GM19238 (cell line): ENCODE data around the gene TSPAN2.

Source experiments
- DNase-seq: peaks from one replicate; pipeline ENCODE4 v3.0.0; 2011; ENCODE audit warnings: low spot score; ENCODE audit not compliant: insufficient read length

The TSPAN2 gene

DNA sequence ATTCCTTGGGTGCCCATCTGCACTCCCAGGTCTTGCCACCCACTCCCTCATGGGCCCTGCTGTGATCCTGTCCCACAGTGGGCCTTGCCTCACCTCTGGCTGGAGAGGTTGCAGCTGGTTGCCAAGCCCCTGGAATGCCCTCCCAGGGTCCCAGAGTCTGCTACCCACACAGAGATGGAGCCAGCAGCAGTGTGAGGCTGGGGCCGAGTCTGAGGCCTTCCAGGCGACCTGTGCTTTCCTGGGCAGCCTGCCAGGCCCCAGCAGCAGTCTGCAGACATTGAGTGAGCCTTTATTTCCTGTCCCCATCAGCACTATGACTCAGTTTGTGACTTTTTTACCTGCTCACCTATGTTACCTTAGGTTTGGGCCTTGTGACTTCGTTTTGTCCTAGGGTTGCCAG, 25.0 kb upstream of the TSPAN2 start:
- DNase-seq: no peak

DNA sequence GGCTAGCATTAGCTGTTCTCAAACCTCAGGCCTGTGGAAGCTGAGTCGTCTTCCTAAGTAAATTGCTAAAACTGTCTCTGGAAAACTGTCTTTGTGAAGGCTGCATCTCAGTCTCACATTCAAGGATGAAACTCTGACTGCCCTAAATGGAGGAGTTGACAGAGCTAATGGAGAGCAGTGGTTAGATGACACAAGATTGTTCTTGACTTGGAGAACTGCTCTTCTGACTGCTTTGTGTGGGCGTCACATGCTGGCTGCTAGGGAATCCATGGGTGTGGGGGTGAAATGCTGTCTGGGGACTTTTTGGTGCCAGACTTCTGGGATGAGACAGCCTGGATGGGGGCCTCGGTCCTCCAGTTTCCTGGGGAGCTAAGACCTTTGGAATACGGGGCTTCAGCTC, 24.5 kb upstream of the TSPAN2 start:
- DNase-seq: no peak

DNA sequence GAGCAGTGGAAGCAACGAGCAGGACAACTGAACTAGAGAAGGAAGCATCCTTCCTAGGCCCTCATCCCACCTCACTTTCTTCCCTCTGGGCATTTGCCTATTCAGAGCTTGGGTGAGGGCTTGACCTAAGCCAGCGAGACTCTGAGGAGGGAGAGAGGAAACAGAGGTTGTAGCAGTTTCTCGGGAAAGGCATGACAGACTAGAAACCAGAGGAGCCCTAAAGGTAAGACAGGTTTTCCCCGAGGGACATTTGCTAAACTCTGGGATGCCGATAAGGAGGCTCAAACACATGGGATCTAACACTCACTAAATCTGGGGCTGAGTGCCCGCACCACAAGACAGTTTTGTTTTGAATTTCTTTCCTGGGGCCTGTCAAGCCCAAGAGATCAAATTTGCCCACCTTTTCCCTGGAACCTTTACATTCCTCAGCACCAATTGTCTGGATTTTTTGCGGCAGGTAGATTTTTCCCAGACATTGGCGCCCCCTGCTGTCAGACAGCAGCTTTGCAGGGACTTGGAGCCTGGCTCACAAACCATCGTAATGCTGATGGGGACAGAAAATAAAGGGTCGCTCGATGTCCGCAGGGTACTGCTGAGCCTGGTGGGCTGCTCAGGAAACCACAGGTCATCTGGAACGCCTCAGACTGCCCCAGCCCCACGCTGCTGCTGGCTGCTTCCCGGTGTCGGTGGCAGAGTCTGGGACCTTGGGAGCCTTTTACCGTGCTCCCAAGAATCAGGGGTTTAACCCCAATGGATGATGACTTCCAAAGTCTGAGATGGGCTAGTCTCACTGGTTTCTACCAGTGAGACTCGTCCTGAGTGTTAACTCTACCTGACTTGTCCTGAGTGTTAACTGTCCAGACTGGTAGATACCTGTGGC, 23.4 kb upstream of the TSPAN2 start:
- DNase-seq: no peak

DNA sequence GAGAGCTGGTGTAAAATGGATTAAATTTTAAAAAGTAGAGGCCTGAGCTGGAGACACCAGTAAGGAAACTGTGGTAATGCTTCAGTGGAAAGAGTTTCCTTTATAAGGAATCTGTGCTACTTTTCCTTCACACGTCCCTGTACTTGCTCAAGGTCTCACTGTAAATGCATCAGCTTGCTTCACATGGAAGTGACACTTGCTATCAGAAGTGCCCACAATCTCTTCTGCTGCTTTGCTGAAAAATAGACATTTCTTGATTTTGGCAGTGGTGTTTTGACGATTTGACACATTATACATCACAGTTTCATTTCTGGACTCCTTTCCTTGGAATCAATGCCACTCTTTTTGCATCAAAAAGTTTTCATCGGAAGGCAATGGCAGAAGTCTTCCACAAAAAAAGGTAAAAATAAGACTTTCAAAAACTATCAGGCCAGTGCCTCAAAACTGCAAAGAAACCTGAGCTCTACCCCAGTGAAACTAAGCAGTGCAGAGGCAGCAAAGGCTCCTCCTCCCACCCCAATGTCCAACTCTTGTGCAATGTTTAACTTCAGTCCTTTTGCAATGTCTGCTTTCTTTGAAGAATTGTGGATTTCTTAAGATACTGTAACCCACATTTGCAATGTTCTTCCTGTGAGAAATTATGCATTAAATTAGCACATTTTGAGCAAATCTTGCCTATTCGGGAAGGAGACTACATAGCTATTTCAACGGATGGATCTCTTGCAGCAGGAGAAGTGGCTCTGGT, 18.4 kb upstream of the TSPAN2 start:
- no peak for DNase-seq

DNA sequence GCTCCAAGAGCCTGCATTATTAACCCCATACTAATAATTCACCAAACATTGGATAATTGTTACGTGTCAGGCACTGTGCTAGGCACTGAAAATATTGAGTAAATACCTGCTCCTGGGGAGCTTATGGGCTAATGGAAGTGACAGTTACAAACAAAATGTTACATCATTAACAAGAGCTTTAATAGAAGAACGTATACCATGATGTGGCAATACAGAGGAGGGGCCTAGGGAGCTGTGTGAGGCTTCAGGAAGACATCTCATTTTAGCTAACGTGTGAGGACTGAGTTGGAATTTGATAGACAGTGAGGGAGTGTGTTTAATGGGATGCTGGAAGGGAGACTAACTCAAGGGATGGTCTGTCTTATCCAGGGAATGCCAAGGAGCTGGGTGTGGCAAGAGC, 16.5 kb upstream of the TSPAN2 start:
- no peak for DNase-seq

DNA sequence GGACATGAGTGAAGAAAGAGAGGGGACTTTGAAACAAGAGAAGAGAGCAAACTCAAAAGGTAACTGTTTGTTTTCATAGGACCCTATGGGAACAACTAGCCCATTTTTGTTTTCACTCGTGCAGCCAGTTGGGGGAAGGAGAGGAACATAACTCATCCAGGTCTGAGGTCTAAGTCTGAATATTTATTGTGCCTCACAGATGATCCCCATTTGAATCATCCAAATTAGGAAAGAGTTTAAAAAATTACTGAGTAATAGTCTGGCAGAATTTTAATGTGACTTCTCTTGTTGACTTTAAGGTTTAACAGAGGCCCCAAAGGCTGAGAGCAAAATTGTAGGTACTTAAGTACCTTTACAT, 10.4 kb upstream of the TSPAN2 start:
- DNase-seq: no peak

DNA sequence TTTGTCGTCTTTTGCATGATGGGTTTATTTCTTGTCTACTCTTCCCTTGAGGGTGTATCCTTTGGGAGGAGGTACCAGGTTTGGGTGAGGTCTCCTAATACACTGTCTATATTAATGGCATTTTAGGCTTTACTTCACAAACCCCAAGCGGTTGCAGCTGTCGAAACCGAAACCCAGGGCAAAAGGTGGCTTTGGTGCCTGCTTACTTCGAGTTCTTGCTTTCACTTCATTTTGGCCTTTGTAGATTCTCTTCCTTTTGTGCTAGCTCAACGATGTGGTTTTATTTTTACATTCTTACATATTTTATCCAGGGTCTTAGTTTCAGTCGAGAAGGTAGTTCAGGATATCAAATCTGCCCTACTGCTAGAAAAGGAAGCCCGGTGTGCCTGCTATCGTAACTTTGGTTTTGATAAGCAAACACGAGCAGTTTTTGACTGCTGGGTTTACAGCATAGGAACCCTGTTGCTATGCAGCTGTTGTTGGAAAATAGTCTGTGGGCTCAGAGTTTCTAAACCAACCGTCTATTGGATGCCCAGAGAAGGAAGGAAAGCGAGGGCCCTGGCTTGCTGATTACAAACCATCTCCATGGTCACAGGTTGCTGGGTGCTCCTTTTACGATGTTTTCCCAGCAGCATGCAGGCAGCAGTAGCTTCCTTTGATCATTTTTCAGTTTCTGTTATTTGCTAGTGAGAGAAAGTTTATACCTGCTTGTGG, 9.8 kb upstream of the TSPAN2 start:
- peak; percentile 58 for DNase-seq

DNA sequence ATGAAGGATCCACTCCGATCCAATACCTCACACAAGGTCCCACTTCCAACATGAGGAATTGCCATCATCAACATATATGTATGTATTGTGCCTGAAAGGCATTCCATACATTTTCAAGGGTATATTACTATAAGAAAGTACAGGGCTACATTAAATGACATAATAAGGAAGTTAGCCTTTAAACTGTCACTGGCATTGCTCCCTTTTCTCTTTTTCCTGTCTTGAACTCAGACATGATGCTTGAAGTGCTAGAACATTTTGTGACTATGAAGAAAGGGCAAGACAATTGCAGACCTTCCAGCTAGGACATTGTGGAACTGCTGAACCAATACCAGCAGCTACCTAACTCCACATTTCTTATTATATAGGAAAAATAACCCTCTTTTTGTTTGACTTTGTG, 2.9 kb upstream of the TSPAN2 start:
- DNase-seq: no peak

DNA sequence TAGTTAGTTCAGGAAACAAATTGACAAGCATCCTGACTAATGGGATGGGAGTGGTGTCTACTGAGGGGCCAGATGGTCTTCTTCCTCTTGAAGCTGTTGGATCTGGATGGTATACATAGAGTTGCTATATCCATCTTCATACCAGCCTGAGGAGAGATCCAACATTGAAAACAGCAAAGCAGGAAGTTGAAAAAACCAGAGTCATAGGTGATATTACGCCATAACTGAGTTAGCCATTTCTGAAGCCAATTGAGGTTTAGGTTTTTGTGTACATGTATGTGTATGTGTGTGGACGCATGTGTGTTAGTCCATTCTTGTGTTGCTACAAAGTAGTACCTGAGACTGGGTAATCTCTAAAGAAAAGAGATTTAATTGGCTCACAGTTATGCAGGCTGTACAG, 2.3 kb upstream of the TSPAN2 start:
- DNase-seq: no peak

DNA sequence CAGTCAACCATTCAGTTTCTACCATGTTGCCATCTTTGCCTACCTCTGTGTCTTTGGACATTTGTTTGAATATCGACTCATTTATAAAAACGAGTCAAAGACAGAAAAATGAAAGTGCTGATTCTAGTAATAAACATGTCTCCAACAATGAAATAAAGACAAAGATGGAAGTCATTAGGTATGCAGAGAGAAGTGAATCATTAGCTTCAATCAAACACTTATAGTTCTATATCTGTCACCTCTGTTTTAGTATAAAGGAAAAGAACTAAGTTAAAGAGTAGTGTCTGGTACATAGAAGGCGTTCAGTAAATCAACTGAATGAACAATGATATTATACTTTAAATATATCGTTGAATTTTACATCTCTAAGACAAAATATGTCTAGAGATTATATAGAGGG, 1.7 kb upstream of the TSPAN2 start:
- DNase-seq: no peak

DNA sequence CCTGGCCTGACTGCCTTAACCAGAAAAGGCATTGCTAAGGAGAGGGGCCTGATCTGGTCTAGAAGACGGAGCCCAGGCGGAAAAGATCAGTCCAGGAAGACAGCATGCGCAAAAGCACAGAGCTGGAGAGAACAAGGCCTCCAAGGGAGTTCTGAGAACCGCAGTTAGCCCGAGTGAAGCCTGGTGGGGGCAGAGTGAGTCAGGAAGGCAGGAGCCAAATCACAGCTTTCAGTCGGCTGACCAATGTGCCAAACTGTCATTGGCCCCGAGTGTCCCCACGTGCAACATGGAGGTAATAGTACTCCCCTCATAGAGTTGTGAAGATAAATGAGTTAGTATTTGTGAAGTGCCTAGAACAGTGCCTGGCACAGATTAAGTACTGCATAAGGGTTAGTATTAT, 1.2 kb upstream of the TSPAN2 start:
- DNase-seq: no peak

DNA sequence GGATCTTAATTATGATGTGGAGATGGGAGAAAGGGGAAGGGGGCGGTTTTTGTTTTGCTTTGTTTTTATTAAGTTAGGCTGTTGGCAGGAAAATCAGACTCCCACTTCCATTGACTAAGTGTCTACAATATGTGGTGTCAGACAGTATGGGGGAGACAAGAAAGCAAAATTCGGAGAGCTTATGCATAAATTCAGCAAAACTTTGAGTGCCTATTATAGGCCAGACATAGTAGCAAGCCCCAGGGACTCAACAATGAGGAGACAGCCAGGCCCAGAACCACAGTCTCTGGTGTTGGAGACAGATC, 835 bp upstream of the TSPAN2 start:
- DNase-seq: no peak

DNA sequence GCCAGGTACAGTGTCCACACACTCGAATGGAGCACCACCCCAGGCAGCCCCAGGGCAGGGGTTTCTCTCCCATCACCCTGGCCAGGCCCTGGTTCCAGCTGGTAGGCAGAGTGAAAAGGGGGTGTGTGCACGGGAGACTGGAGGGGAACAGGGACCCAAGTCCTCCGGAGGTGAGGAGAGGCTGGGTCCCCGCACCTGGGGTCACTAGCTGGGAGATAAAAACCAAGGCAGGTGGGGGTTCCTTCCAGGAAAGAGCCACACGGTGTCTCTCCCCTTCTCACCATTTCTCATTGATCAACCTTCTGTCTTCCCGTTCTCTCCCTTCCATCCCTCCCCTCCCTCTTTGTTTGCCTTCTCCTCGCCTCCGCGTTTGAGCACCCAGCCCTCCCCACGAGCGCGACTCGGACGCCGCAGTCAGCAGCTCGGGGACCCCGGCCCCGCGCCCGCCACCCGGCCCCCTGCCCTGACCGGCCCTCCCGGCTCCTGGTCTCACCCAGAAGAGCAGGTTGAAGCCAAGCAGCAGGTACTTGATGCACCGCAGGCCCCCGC, 358 bp downstream of the TSPAN2 start:
- DNase-seq: no peak

DNA sequence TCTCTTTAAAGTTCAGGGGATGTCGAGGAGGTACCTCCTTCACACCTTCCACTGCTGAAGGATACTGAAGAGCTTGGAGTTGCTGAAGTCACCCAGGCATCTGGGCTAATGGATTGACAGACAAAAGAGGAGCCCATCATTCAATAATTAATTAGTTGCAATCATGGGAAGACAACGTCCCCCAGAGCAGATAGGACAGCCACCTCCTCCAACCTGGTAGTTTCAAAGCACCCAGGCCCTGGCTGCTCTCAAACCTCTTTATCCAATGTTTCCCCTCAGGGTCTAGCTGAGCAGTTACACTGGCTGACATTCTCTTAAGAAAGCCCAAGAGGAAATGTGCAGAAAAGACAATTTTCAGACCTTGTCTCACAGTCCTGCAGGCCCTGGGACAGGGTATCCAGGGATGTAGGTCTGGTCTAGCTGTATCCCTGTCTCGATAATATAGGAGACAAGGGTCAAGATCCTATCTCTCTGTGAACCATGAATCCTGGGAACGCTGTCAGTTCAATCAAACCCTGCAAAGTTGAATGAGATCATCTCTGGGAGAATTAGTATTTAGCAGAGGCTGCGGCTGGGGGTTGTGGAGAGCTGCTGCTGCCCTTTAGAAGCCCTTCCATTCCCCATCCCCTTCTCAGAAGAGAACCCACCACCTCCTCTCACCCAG, 1.1 kb downstream of the TSPAN2 start:
- no peak for DNase-seq

DNA sequence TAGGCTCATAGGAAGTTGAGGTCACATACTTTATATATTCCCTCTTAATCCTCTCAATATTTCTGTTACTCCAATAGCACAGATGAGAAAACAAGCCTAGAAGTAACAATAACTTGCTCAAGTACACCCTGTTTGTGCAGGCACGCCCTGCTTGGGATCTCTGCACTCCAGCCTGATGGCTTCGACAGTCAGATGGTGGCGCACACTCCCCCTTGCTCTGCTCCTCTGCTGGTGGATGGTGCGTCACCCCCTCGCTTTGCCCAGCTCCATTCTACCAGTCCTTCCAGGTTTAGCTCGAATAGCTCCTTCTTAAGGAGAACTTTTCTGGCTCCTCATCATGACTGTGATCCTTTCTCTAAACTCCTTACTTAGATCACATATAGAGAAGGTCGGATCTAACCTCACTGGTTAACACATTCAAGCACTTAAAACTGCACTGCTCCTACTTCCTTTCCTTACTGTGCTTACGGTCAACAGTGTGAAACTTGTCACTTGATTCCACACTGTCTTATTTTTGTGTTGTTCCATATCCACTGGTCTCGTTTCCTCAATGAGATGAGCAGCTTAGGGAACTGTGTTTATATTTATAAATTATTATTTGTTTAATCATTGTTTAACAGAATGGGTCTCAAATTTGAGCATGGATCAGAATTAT, 3.0 kb downstream of the TSPAN2 start:
- DNase-seq: no peak

DNA sequence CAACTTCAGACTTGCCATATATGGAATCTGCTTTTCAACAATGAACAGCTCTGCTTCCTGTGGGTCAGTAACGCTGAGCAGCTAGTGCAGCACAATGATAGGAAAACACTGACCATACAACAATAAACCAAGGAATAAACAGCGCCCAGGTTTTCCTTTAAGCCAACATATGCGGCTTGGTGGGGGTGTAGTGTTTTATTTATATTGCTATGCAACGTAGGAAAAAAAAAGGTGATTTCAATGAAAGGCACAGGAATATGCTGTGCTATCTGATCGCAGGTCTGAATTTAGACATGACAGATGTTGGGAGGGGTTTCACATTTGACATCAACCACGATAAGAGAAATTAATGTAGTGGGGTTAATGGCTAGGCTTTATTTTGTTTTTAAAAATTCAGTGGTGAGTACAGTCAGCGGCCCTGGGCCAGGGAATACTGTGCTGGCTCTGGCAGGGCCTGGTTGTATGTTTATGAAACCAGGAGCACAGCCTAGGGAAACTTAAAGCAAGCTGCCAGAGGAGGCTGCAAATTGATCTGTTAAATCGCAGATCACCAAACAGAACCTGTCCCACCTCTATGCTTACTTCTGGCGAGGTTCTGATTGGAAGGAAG, 4.3 kb downstream of the TSPAN2 start:
- DNase-seq: no peak

DNA sequence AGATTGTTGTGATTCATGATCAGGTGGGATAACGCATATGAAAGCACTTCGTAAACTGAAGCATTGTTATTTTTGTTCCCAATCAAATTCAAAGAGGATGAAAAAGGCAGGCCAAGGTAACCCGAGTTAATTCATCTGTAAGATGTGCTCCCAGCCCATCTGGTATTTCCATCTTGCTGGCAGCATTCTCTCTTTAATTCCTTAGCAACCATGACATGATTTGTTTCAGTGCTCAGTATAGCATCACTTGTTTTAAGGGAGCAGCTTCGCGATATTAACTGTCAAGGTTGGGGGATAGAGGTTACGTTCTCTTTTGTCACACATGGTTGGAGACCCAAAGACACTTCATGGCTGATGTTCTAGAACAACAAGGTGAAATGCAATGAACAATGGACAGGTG, 6.4 kb downstream of the TSPAN2 start:
- DNase-seq: no peak

DNA sequence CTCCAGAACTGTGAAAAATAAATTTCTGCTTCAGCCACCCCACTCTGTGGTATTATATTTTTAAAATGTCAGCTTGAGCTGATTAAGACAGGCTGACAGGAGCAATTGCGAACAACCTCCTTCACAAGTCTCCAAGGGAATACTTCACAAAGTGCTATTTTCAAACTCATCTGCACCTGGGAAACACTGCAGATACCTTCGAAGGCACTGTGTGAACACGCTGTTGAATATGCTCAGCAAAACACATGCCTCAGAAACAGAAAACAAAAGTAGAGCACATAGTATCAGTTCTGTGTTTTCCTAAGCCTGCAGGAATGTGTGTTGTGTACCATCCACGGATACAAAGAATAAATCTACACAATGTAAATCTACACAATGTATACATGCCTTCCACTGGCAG, 10.6 kb downstream of the TSPAN2 start:
- no peak for DNase-seq

DNA sequence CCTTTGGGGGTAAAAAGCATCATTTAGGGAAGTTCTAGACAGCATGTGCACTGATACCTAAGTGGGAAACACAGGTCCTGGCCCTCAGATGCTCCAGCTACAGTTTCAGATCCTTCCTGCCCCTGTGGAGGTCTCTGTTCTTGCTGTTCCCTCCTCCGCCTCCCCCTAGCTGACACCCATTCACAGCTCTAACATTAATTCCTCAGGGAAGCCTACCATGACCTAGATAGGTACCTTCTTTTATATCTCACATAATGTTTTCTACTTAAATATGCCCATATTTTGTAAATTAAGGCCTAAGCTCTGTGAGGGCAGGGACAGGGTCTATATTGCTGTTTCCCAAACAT, 11.3 kb downstream of the TSPAN2 start:
- no peak for DNase-seq

DNA sequence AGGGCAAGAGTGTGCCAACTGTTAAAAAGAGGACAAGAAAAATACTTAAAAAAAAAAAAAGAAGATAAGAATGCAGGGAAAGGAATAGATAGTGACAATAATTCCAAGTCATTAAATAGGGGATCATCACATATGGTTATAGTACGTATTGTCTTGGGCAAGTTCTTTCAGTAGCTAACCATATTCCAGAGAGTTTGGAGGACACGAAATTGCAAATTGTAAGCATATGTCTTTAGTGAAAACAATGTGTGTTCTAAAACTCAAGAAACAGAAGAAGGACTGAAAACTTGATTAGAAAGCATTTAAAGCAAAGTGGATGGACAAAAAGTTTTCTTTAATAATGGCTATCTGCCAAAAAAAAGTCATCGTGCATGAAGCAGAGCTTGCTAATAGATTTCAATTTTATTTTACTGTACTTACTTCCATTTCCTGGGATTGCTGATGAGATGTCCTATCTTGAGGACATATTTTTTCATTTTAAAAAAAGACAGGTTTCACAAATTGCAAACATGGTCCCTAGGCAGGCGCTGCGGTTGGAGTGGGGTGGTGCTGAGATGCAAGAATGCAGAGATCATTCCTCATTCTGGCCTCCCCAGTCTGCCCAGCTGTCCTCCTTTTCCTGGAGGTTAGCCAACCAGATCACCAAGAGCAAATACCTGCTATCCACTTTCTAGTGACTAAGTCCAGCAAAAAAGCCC, 11.9 kb downstream of the TSPAN2 start:
- no peak for DNase-seq
